K562 (cell line): ENCODE data around the gene BHLHE40. TPM values are rescaled to one million over a fixed set of nuclear protein-coding genes. Genes with fewer than 3 reads are reported as not detected.

Experiments used
- BHLHE40 ChIP-seq: IDR thresholded peaks from 2 replicates; pipeline ENCODE4 v1.6.1; 2011; ENCODE audit warnings: low read length, improper control_type of control experiment
- DMBX1 ChIP-seq: fragments of 250-450 bp; sonication (Bioruptor Pico); IDR thresholded peaks from 2 replicates; pipeline ENCODE4 v1.8.0; 2022; ENCODE audit warnings: inconsistent platforms, mild to moderate bottlenecking, moderate library complexity, borderline replicate concordance
- GABPB1 ChIP-seq: sonication (generic); formaldehyde crosslinking; IDR thresholded peaks from 2 replicates; pipeline ENCODE4 v1.8.0; 2022; ENCODE audit warnings: mild to moderate bottlenecking, missing genetic modification reagents
- HLTF ChIP-seq: fragments of 450-650 bp; IDR thresholded peaks from 2 replicates; pipeline ENCODE4 v1.6.1; 2016
- MAFG ChIP-seq: fragments of 450-650 bp; conservative IDR thresholded peaks from 2 replicates; pipeline ENCODE4 v1.6.1; 2016; ENCODE audit warnings: missing genetic modification characterization, missing compliant biosample characterization
- MYNN ChIP-seq, 2 experiments: sonication (generic); formaldehyde crosslinking in 1 of 2; IDR thresholded peaks; 2 replicates each; pipeline versions ENCODE4 v1.5.0 to v1.6.1; 2016 to 2020; ENCODE audit warnings: antibody characterized with exemption in 1 of 2, missing genetic modification reagents in 1 of 2
- RFX5 ChIP-seq: IDR thresholded peaks from 2 replicates; pipeline ENCODE4 v1.6.1; 2011; ENCODE audit warnings: low read depth, mild to moderate bottlenecking, improper control_type of control experiment, low read length
- SMARCA4 ChIP-seq: fragments of 450-650 bp; IDR thresholded peaks from 2 replicates; pipeline ENCODE4 v1.6.1; 2016
- TAF15 ChIP-seq: fragments of 200-400 bp; formaldehyde crosslinking; IDR thresholded peaks from 2 replicates; pipeline ENCODE4 v1.6.1; 2017; ENCODE audit warnings: mild to moderate bottlenecking, low read depth, low read length, moderate library complexity
- TEAD2 ChIP-seq: fragments of 450-650 bp; IDR thresholded peaks from 2 replicates; pipeline ENCODE4 v1.6.1; 2016; ENCODE audit warnings: missing genetic modification characterization, control low read depth, missing compliant biosample characterization
- ZNF408 ChIP-seq: fragments of 250-450 bp; sonication (Bioruptor Pico); IDR thresholded peaks from 2 replicates; pipeline ENCODE4 v1.4.0; 2020; ENCODE audit warnings: low read depth, mild to moderate bottlenecking, moderate library complexity
- ZNF79 ChIP-seq: fragments of 250-450 bp; sonication (Bioruptor Pico); IDR thresholded peaks from 2 replicates; pipeline ENCODE4 v1.4.0; 2020; ENCODE audit warnings: low read depth, mild to moderate bottlenecking, moderate library complexity
- polyA plus RNA-seq, 8 experiments: library from polyadenylated mRNA; depleted of rRNA in 4 of 8; stranded (reverse) in 5 of 8; unstranded in 3 of 8; fragments of >200 nt; fragmentation: Nextera tagmentation in 2 of 8; fragmentation: Illumina TruSeq in 1 of 8; extraction: Ambion mirVana in 2 of 8; extraction: Trizol in 1 of 8; gene quantifications; 2 replicates each; pipeline versions ENCODE4 v1.2.1 to v1.2.3, GENCODE V29; 2011 to 2014; ENCODE audit warnings: inconsistent platforms in 1 of 8, missing spikeins in 1 of 8
- total RNA-seq, 7 experiments: library from RNA; depleted of rRNA in 6 of 7; stranded (reverse); fragments of >200 nt in 6 of 7; fragmentation: Illumina TruSeq in 2 of 7; extraction: Trizol in 2 of 7; gene quantifications; 2 replicates each; pipeline versions ENCODE4 v1.2.1 to v1.2.3, GENCODE V29; 2011 to 2021; ENCODE audit warnings: low replicate concordance in 1 of 7
- TF ChIP-seq, protein P1 (sequence below): fragments of 250-450 bp; sonication (Bioruptor Pico); IDR thresholded peaks from 2 replicates; pipeline ENCODE4 v1.8.0; 2021; ENCODE audit warnings: mild to moderate bottlenecking, moderate library complexity
- TF ChIP-seq, protein P2 (sequence below), 3 experiments: fragments of 200-800 bp in 1 of 3; fragments of 250-450 bp in 1 of 3; fragments of 450-650 bp in 1 of 3; sonication (Bioruptor Pico) in 1 of 3; sonication (Bioruptor generic) in 1 of 3; formaldehyde crosslinking in 1 of 3; IDR thresholded peaks; 2 replicates each; pipeline versions ENCODE4 v1.6.1 to v1.8.0; 2016 to 2022; ENCODE audit warnings: mild to moderate bottlenecking in 2 of 3, missing genetic modification characterization in 2 of 3, missing compliant biosample characterization in 1 of 3, moderate library complexity in 1 of 3
- TF ChIP-seq, protein P3 (sequence below): sonication (generic); formaldehyde crosslinking; IDR thresholded peaks from 2 replicates; pipeline ENCODE4 v1.8.0; 2022; ENCODE audit warnings: mild to moderate bottlenecking, missing genetic modification reagents
- TF ChIP-seq, protein P4 (sequence below): fragments of 450-650 bp; IDR thresholded peaks from 2 replicates; pipeline ENCODE4 v1.6.1; 2016; ENCODE audit warnings: low read depth, mild to moderate bottlenecking, moderate library complexity

BHLHE40 gene
- total and polyA plus RNA-seq, 9 of the 15 experiments (the other 6 are each of a cell fraction or from before 2014, with no cell fraction given), result 12.0 to 83.9 (median 31.4) TPM

DNA sequence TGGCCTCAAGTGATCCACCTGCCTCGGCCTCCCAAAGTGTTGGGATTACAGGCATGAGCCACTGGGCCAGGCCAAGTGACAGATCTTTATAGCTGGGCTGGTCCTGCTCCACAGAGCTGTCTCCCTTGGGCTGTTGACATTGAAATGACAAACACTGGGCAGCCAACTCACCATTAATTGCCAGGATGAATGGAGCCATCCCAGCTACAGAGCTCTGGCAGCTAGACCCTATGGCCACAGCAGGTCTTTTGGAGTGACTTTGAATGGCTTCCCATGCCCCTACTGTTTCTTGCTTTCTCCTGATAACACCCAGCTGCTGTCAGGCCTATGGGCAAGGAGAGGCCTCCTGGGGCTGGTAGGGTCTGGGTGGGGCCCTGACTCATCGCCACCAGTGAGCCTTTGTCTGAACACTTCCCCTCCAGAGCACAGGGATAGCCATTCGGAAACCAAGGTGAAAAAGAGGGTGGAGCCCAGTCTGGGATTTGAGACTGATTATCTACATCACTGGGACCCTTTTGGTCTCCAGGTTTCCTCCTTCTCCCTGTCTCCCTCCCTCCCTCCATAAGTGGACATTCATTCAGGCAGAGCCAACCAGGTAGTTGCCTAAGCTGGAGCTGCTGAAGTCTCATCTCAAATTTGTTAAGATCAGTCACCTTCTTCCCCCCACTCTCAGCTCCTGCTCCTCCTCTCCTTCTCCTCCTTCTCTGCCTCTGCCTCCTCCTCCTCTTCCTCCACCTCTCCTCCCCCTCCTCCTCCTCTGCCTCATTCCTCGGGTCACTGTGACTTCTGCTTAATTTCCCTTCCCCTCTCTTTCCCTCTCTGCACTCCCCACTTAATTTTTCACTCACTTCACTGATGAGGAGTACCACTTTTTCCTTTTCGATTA lies 34.0 kb downstream of the BHLHE40 start (continued):
- TF ChIP-seq ZNF408, result no peak
- no peak for TF ChIP-seq RFX5
- peak; percentile 85 for TF ChIP-seq DMBX1 (CRISPR knock-in tag)
- TF ChIP-seq, protein P1, sequence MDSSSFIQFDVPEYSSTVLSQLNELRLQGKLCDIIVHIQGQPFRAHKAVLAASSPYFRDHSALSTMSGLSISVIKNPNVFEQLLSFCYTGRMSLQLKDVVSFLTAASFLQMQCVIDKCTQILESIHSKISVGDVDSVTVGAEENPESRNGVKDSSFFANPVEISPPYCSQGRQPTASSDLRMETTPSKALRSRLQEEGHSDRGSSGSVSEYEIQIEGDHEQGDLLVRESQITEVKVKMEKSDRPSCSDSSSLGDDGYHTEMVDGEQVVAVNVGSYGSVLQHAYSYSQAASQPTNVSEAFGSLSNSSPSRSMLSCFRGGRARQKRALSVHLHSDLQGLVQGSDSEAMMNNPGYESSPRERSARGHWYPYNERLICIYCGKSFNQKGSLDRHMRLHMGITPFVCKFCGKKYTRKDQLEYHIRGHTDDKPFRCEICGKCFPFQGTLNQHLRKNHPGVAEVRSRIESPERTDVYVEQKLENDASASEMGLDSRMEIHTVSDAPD (CRISPR knock-in tag), result no peak
- no peak for TF ChIP-seq BHLHE40
- no peak for TF ChIP-seq ZNF79
- TF ChIP-seq, protein P2, sequence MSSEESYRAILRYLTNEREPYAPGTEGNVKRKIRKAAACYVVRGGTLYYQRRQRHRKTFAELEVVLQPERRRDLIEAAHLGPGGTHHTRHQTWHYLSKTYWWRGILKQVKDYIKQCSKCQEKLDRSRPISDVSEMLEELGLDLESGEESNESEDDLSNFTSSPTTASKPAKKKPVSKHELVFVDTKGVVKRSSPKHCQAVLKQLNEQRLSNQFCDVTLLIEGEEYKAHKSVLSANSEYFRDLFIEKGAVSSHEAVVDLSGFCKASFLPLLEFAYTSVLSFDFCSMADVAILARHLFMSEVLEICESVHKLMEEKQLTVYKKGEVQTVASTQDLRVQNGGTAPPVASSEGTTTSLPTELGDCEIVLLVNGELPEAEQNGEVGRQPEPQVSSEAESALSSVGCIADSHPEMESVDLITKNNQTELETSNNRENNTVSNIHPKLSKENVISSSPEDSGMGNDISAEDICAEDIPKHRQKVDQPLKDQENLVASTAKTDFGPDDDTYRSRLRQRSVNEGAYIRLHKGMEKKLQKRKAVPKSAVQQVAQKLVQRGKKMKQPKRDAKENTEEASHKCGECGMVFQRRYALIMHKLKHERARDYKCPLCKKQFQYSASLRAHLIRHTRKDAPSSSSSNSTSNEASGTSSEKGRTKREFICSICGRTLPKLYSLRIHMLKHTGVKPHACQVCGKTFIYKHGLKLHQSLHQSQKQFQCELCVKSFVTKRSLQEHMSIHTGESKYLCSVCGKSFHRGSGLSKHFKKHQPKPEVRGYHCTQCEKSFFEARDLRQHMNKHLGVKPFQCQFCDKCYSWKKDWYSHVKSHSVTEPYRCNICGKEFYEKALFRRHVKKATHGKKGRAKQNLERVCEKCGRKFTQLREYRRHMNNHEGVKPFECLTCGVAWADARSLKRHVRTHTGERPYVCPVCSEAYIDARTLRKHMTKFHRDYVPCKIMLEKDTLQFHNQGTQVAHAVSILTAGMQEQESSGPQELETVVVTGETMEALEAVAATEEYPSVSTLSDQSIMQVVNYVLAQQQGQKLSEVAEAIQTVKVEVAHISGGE (CRISPR knock-in tag; IDR thresholded peaks at IDR 0.05), result peak in 1 of 3 experiments; percentile 72; a peak in 2 of 6 replicates
- TF ChIP-seq TAF15, result no peak
- TF ChIP-seq HLTF, result peak; percentile 85
- no peak for TF ChIP-seq MAFG (tag)
- no peak for TF ChIP-seq GABPB1 (CRISPR knock-in tag)
- TF ChIP-seq TEAD2 (tag), result no peak
- TF ChIP-seq, protein P3, sequence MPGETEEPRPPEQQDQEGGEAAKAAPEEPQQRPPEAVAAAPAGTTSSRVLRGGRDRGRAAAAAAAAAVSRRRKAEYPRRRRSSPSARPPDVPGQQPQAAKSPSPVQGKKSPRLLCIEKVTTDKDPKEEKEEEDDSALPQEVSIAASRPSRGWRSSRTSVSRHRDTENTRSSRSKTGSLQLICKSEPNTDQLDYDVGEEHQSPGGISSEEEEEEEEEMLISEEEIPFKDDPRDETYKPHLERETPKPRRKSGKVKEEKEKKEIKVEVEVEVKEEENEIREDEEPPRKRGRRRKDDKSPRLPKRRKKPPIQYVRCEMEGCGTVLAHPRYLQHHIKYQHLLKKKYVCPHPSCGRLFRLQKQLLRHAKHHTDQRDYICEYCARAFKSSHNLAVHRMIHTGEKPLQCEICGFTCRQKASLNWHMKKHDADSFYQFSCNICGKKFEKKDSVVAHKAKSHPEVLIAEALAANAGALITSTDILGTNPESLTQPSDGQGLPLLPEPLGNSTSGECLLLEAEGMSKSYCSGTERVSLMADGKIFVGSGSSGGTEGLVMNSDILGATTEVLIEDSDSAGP, result no peak
- peak; percentile 75 for TF ChIP-seq SMARCA4
- TF ChIP-seq, protein P4, sequence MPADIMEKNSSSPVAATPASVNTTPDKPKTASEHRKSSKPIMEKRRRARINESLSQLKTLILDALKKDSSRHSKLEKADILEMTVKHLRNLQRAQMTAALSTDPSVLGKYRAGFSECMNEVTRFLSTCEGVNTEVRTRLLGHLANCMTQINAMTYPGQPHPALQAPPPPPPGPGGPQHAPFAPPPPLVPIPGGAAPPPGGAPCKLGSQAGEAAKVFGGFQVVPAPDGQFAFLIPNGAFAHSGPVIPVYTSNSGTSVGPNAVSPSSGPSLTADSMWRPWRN, result no peak
- peak; percentile 96 for TF ChIP-seq MYNN (IDR thresholded peaks at IDR 0.05)
- no peak for TF ChIP-seq MYNN (CRISPR knock-in tag; IDR thresholded peaks at IDR 0.05)
